Hematopoietic multipotent progenitor cell treated with erythropoietin and hydrocortisone succinate and interleukin-3 and kit ligand, for 15 days (in vitro differentiated cells): Measurements from ENCODE around the gene PCDHA12.
"Not testable (repeated sequence)": the region's sequence is repeated elsewhere in the genome, so short reads cannot be mapped to it uniquely, and the experiment has no call there.

ENCODE experiments used
- DNase-seq: peaks from one replicate; pipeline ENCODE4 v3.0.0-alpha.2; 2015; ENCODE audit warnings: low spot score

Gene PCDHA12

DNA sequence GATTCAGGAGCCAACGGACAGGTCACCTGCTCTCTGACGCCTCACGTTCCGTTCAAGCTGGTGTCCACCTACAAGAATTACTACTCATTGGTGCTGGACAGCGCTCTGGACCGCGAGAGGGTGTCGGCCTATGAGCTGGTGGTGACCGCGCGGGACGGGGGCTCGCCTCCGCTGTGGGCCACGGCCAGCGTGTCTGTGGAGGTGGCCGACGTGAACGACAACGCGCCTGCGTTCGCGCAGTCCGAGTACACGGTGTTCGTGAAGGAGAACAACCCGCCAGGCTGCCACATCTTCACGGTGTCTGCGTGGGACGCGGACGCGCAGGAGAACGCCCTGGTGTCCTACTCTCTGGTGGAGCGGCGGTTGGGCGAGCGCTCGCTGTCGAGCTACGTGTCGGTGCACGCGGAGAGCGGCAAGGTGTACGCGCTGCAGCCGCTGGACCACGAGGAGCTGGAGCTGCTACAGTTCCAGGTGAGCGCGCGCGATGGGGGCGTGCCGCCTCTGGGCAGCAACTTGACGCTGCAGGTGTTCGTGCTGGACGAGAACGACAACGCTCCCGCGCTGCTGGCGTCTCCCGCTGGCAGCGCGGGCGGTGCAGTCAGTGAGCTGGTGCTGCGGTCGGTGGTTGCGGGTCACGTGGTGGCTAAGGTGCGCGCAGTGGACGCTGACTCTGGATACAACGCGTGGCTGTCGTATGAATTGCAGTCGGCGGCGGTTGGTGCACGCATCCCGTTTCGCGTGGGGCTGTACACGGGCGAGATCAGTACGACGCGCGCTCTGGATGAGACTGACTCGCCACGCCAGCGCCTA, 17.7 kb upstream of the PCDHA12 start:
- no peak for DNase-seq

GRCh38 chr5:140857987-140858240, 17.2 kb upstream of the PCDHA12 start:
- DNase-seq: no peak

DNA sequence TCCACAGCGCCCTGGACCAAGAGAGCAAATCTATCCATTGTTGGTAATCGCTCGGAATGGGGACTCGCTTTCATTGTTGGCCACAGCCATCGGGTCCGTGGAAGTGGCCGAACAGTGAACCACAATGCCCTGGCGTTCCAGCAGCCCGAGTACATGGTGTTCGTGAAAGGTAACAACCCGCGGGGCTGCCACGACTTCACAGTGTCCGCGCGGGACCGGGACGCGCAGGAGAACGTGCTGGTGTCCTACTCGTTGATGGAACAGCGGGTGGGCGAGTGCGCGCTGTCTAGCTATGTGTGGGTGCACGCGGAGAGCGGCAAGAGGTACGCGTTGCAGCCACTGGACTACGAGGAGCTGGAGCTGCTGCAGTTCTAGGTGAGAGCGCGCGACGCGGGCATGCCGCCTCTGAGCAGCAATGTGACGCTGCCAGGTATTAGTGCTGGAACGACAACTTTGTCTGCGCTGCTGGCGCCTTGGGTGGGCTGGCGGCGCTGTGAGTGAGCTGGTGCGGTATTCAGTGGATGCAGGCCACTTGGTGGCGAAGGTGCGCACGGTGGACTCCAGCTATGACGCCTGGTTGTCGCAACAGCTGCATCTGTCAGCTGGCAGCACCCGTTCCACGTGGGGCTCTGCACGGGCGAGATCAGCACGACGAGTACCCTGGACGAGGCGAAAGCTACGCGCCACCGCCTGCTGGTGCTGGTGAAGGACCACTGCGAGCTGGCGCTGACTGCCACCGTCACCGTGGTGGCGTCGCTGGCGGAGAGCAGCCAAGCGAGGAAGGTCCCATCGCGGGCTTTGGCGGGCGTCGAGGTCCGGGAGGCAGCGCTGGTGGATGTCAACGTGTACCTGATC, 12.4 kb upstream of the PCDHA12 start:
- DNase-seq: no peak

DNA sequence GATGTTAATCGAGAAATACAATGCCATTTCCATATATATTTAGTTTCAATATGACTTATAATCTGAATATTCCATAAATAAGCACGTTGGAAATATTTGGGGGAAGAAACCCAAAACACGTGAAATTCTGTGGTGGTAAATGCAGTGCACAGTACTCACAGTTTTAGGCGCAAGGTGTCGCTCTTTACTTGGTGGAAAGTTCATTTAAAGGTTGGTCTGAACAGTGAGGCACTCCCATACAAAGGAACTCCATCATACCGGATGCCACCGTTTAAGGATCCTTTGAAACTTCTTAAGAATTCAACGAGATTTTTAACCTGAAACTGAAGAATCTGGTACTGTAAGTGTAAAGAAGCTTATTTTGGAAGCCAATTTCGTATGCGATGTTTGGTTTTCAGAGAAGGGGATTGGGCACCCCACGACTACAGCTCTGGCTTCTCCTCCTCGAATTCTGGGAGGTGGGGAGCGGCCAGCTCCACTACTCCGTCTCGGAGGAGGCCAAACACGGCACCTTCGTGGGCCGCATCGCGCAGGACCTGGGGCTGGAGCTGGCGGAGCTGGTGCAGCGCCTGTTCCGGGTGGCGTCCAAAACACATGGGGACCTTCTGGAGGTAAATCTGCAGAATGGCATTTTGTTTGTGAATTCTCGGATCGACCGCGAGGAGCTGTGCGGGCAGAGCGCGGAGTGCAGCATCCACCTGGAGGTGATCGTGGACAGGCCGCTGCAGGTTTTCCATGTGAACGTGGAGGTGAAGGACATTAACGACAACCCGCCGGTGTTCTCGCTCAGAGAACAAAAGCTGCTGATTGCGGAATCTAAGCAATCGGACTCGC, 6.2 kb upstream of the PCDHA12 start, which contains the start of gene PCDHA11:
Gene PCDHA11 (plus strand): TSS at position 237 of the 834 bp plus-strand sequence. CDS start 147 bp downstream, at position 384.
- DNase-seq: no peak

- DNase-seq: no peak
These were observed 5.6 kb upstream of the PCDHA12 start for GRCh38 chr5:140869555-140869886.

- no peak for DNase-seq
These were observed 4.6 kb upstream of the PCDHA12 start for GRCh38 chr5:140870221-140871201.

DNA sequence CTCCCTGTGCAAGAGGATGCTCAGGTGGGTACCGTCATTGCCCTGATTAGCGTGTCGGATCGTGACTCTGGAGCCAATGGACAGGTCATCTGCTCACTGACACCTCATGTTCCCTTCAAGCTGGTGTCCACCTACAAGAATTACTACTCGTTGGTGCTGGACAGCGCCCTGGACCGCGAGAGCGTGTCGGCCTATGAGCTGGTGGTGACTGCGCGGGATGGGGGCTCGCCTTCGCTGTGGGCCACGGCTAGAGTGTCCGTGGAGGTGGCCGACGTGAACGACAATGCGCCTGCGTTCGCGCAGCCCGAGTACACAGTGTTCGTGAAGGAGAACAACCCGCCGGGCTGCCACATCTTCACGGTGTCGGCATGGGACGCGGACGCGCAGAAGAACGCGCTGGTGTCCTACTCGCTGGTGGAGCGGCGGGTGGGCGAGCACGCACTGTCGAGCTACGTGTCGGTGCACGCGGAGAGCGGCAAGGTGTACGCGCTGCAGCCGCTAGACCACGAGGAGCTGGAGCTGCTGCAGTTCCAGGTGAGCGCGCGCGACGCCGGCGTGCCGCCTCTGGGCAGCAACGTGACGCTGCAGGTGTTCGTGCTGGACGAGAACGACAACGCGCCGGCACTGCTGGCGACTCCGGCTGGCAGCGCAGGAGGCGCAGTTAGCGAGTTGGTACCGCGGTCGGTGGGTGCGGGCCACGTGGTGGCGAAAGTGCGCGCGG, 1.6 kb downstream of the PCDHA12 start:
- not testable (repeated sequence) for DNase-seq

DNA sequence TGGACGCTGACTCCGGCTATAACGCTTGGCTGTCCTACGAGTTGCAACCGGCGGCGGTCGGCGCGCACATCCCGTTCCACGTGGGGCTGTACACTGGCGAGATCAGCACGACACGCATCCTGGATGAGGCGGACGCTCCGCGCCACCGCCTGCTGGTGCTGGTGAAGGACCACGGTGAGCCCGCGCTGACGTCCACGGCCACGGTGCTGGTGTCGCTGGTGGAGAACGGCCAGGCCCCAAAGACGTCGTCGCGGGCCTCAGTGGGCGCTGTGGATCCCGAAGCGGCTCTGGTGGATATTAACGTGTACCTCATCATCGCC, 2.1 kb downstream of the PCDHA12 start:
- no peak for DNase-seq

DNA sequence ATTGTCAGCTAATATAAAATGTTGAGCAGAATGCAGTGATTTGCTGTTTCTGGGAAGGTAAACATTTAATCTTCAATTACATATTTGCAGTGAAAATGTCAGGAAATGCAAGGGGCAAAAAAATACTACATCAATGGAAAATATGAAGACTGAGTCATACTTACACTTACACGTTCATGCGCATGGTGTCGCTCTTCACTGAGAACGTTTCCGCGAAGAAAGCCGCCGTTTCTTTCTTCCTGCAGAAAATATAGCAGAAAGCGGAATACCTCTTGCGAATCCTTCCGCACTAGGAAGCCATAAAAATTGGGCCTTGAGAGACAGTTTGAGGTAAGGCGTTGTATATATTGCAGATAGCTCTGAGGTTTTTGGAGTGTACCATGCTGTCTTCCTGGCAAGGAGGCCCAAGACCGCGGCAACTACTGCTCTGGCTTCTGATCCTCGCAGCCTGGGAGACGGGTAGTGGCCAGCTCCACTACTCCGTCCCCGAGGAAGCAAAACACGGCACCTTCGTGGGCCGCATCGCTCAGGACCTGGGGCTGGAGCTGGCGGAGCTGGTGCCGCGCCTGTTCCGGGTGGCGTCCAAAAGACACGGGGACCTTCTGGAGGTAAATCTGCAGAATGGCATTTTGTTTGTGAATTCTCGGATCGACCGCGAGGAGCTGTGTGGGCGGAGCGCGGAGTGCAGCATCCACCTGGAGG, 6.9 kb downstream of the PCDHA12 start, which contains the start of gene PCDHA13:
Gene PCDHA13 (plus strand): TSS at position 236 of the 702 bp plus-strand sequence. CDS start 145 bp downstream, at position 381.
- no peak for DNase-seq

DNA sequence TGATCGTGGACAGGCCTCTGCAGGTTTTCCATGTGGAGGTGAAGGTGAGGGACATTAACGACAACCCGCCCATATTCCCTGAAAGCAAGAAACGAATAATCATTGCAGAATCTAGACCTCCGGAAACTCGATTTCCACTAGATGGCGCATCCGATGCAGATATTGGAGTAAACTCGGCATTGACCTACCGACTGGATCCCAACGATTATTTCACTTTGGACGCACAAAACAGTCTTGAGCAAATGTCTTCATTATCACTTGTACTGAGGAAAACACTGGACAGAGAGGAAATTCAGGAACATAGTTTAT, 7.4 kb downstream of the PCDHA12 start:
- no peak for DNase-seq

DNA sequence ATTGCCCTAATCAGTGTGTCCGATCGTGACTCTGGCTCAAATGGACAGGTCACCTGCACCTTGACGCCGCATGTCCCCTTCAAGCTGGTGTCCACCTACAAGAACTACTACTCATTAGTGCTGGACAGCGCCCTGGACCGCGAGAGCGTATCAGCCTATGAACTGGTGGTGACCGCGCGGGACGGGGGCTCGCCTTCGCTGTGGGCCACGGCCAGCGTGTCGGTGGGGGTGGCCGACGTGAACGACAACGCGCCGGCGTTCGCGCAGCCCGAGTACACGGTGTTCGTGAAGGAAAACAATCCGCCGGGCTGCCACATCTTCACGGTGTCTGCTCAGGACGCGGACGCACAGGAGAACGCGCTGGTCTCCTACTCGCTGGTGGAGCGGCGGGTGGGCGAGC, 8.3 kb downstream of the PCDHA12 start:
- no peak for DNase-seq

GRCh38 chr5:140883927-140884697, 9.0 kb downstream of the PCDHA12 start:
- no peak for DNase-seq

GRCh38 chr5:140916325-140916724, 41.2 kb downstream of the PCDHA12 start:
- no peak for DNase-seq

- DNase-seq: no peak
These were observed 48.5 kb downstream of the PCDHA12 start for GRCh38 chr5:140923601-140924000.

GRCh38 chr5:140925806-140926442, 50.8 kb downstream of the PCDHA12 start, which contains the start of gene PCDHAC1:
Gene PCDHAC1 (plus strand): TSS chr5:140926299. CDS start chr5:140926893, 594 bp downstream.
- DNase-seq: no peak

GRCh38 chr5:140926443-140927227, 51.5 kb downstream of the PCDHA12 start:
- no peak for DNase-seq

DNA sequence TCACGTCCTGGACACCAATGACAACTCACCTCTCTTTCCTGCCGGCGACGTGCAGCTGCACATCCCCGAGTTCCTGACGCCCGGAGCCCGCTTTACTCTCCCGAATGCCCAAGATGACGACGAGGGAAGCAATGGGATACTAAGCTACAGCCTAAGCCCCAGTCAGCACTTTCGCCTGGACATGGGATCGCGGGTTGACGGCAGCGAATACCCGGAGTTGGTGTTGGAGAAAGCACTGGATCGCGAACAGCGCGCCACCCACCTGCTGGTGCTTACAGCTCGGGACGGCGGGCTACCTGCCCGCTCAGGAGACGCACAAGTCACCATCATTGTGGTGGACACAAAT, 52.1 kb downstream of the PCDHA12 start:
- no peak for DNase-seq
